HG02970 (cell line): ENCODE results near the gene USP43.
"Not testable (repeated sequence)": the region's sequence is repeated elsewhere in the genome, so short reads cannot be mapped to it uniquely, and the experiment has no call there.

ENCODE experiments used
- ATAC-seq: cut with Tn5 transposase; IDR thresholded peaks from one replicate; pipeline ENCODE4 v1.9.1; 2021; ENCODE audit warnings: mild to moderate bottlenecking, moderate library complexity, moderate number of reproducible peaks; ENCODE audit not compliant: unreplicated experiment, low FRiP score

USP43 gene, protein sequence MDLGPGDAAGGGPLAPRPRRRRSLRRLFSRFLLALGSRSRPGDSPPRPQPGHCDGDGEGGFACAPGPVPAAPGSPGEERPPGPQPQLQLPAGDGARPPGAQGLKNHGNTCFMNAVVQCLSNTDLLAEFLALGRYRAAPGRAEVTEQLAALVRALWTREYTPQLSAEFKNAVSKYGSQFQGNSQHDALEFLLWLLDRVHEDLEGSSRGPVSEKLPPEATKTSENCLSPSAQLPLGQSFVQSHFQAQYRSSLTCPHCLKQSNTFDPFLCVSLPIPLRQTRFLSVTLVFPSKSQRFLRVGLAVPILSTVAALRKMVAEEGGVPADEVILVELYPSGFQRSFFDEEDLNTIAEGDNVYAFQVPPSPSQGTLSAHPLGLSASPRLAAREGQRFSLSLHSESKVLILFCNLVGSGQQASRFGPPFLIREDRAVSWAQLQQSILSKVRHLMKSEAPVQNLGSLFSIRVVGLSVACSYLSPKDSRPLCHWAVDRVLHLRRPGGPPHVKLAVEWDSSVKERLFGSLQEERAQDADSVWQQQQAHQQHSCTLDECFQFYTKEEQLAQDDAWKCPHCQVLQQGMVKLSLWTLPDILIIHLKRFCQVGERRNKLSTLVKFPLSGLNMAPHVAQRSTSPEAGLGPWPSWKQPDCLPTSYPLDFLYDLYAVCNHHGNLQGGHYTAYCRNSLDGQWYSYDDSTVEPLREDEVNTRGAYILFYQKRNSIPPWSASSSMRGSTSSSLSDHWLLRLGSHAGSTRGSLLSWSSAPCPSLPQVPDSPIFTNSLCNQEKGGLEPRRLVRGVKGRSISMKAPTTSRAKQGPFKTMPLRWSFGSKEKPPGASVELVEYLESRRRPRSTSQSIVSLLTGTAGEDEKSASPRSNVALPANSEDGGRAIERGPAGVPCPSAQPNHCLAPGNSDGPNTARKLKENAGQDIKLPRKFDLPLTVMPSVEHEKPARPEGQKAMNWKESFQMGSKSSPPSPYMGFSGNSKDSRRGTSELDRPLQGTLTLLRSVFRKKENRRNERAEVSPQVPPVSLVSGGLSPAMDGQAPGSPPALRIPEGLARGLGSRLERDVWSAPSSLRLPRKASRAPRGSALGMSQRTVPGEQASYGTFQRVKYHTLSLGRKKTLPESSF

DNA sequence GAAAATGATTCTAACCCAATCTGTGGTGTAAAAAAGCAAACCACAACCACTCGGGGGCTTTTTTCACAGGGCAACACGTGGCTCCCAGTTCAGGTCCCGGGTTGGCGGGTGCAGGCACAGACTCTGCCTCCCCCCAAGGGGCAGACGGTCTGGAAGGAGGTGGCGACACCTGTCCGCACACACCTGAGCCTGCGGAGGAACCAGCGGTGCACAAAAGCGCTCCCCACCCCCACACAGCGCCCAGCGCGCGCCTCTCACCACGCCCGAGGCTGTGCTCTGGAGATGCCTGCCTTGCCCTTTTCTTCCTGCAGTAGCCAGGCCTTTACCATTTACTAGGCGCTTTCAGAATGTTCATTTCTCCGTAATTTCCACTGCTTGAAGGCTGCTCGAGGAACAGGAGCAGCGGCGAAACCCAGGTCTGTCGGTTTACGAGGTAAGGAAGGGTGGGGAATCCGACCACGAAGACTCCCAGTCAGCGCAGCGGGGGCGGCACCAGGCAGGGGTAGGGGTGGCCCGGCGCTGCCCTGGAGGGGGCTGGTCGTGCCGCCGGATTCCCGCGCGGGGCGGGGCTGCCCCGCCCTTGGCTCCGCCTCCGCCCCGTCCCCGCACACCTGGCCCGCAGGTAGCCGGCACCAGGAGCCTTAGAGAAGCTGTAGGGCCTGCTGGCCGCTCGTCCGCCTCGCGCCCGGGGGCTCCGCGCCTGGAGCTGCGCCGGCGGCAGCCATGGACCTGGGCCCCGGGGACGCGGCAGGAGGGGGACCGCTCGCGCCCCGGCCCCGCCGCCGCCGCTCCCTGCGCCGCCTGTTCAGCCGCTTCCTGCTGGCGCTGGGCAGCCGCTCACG is at the start of gene USP43:
Gene USP43 (plus strand): TSS at position 608 of the 842 bp plus-strand sequence. CDS start 116 bp downstream, at position 724.
- ATAC-seq, result no peak

DNA sequence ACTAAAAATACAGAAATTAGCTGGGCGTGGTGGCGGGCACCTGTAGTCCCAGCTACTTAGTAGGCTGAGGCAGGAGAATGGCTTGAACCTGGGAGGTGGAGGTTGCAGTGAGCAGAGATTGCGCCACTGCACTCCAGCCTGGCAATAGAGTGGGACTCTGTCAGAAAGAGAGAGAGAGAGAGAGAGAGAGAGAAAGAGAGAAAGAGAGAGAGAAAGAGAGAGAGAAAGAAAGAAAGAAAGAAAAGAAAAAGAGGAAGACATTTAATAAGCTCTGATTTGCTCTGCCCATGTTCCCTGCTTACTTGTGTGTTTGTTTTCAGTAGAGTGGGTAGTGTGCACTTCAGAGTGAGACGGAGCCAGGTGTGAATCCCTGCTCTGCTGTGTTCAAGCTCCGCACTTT is 47.7 kb upstream of the USP43 start:
- ATAC-seq, result not testable (repeated sequence)

DNA sequence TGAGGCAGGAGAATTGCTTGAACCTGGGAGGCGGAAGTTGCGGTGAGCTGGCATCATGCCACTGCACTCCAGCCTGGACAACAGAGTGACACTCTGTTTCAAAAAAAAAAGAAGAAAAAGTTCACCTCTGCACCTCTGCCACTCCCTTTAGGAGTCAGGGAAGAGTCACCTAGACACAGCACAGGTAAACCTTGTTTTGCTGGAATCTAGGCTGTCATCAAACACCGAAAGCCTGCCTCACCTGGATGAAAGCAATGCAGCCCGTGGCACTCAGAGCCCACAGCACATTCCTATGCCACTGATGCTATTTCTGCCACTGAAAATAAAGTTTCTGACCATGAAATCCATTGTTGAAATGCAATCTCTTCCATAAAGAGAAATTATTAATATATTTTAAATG is 46.7 kb upstream of the USP43 start:
- ATAC-seq, result no peak

DNA sequence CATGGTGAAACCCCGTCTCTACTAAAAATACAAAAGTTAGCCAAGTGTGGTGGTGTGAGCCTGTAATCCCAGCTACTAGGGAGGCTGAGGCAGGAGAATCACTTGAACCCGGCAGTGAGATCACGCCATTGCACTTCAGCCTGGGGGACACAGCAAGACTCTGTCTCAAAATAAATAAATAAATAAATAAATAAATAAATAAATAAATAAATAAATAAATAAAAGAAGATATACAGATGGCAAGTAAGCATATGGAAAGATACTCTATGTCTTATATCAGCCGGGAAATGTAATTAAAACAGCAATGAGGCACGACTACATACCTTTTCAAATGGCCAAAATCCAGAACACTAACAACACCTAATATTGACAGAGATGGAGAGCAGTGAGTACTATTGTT is 40.7 kb upstream of the USP43 start:
- not testable (repeated sequence) for ATAC-seq

DNA sequence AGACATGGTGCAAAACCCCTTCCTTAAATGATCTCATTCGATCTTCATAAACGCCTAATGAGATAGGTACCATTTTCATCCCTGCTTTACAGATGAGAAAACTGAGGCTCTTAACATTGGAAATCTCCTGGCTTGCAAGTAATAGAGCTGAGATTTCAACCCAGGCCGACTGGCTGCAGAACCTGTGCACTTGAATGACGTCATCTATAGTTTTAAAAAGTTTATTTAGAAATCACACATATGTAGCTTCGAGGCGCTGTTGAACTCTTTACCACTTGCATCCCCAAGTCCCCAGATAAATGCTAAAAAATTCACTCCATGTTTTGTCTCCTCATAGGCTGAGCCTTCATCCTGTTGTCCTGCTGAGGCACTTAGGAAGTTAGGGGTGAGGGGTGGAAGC is 38.9 kb upstream of the USP43 start:
- ATAC-seq, result no peak

DNA sequence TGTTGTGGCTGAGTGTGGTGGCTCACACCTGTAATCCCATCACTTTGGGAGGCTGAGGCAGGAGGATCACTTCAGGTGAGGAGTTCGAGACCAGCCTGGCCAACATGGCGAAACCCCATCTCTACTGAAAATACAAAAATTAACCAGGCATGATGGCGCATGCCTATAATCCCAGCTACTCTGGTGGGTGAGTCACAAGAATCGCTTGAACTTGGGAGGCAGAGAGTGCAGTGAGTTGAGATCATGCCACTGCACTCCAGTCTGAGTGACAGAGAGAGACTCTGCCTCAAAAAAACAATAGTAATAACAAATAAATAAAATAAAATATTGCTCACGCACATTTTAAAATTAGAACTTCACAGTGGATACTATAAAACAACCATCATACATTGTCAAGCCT is 38.3 kb upstream of the USP43 start:
- not testable (repeated sequence) for ATAC-seq

DNA sequence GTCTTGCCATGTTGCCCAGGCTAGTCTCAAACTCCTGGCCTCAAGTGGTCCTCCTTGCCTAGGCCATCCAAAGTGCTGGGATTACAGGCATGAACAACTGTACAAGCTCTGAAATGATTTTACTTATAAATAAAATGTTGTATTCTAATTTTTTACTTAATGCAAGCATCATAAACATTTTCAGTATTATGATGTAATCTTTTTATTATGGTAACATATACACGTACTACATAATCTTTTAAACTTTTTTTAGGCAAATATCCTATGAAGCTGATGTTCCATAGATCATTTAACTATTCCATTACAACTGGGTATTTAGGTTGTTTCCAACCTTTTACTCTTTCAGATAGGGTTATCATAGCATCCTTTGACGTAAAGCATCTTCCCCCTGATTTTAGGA is 33.8 kb upstream of the USP43 start:
- no peak for ATAC-seq

DNA sequence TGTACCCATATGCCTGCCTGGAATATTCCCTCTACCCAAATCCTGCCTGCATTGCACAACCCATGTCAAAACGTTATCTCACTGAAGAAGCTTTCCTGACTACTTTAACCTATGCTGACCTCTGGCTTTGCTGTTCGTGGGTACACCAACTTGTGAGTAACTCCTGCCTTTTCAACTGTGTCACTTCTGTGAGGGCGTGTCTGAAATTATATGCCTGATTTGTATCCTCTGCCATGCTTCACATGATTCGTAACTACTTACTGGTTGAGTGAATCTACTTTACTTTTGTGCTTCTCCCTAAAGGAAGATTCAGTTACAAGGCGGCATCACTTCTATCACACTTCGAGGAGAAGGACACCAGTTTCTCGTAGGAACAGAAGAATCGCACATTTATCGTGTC is 33.3 kb upstream of the USP43 start:
- no peak for ATAC-seq

DNA sequence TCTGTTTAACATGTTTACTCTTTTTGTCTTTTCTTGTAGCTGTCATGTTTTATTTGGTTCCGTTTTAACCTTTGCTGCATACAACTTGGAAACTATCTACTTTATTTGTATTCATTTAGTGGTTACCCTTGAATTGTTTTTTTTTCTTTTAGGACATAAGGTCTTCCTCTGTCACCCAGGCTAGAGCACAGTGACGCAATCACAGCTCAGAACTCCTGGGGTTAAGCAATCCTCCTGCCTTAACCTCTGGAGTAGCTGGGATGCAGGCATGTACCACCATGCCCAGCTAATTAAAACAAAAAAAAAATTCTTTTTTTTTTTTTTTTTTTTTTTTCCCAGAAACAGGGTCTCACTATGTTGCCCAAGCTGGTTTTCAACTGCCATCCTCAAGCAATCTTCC is 29.8 kb upstream of the USP43 start:
- ATAC-seq, result no peak

DNA sequence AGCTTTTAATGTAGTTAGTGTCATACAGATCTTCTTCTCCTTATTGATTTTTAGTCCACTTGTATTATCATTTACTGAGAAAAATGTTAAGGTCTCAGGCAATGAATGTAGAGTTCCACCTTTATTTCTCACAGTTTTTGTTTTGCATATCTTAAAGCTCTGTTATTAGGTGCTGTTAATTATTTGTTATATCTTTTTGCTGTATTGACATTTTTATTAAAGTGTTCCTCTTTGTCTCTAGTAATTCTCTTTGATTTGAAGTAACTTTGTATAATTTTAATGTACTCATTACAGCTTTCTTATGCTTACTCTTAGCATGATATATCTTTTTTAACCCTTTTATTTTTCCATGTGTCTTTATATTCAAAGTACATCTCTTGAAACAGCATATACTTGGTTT is 22.4 kb upstream of the USP43 start:
- ATAC-seq, result no peak

DNA sequence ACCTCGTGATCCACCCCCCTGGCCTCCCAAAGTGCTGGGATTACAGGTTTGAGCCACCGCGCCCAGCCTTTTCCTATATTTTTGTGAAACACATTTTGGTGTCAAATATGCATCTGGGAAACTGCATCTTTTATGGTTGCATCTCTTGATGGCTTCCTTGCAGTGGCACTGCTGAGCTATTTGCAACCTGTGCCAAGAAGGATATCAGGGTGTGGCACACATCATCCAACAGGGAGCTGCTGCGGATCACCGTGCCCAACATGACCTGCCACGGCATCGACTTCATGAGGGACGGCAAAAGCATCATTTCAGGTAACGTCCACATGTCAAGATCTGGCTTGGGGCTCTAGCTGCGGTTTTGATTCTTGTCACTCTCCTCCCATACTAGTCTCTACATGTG is 16.8 kb upstream of the USP43 start:
- ATAC-seq, result no peak

DNA sequence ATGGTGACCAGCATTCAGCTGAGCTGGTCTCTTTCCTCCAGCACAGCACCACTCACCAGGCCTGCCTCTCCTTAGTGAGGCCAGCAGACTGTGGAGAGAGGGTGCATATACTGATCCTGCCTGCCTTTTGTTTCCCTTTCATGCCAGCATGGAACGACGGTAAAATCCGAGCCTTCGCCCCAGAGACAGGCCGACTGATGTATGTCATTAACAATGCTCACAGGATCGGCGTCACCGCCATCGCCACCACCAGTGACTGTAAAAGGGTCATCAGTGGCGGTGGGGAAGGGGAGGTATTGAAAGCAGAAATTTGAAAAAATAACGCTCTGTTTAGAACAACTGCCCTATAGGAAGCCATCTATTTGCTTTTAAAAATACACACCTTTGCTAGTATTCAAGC is 12.6 kb upstream of the USP43 start:
- no peak for ATAC-seq

DNA sequence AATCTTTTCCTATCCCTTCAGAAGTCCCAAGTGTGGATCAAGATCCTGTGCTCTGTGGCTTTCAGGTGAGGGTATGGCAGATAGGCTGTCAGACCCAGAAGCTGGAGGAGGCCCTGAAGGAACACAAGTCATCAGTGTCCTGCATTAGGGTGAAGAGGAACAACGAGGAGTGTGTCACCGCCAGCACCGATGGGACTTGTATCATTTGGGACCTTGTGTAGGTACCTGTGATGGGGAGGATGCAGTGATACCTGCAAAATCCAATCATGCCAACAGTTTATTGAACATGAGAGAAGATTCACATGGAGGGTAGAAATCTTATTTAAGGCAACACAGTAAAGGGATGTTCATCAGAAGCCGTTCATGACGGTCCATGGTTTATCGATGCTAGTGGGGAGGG is 10.0 kb upstream of the USP43 start:
- no peak for ATAC-seq

DNA sequence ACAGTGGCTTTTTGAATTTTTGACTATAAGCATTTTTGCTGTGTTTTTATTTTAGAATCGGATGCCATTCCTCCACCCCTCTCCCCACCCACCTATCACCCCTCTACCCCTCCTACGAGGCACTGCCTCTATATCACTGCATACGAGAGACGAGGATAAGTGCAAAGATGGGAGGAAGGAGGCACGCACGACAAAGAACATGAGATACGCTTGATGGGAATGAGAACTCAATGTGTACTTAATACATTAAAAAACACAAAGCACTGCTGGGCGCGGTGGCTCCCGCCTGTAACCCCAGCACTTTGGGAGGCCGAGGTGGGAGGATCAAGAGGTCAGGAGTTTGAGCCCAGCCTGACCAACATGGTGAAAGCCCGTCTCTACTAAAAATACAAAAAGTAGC is 8.8 kb upstream of the USP43 start:
- no peak for ATAC-seq

DNA sequence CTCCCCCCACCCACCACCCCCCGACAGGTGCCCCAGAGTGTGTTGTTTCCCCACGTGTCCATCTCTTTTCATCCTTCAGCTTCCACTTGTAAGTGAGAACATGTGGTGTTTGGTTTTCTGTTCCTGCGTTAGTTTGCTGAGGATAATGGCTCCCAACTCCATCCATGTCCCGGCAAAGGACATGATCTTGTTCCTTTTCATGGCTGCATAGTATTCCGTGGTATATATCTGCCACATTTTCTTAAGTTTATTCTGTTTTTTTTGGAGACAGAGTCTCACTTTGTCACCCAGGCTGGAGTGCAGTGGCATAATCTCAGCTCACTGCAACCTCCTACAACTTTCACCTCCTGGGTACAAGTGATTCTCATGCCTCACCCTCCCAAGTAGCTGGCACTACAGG is 4.9 kb upstream of the USP43 start:
- ATAC-seq, result not testable (repeated sequence)

DNA sequence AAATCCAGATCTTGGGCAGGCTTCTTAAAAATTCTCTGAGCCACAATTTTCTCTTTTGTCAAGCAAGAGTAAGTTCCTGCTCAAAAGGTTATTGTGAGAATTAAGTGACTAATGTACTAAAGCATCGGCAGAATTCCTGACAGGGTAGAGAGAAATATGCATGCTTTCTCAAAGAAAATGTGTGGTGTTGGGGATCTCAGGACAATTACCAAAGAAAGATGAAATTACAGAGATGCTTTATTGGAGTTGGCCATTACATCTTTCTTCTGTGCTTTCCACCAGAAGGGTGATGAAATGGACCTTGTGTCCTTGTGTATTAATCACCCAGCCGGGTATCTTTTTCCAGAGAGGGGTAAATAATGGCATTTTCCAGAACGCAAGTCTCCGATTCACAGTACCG is 1.7 kb upstream of the USP43 start:
- ATAC-seq, result no peak

DNA sequence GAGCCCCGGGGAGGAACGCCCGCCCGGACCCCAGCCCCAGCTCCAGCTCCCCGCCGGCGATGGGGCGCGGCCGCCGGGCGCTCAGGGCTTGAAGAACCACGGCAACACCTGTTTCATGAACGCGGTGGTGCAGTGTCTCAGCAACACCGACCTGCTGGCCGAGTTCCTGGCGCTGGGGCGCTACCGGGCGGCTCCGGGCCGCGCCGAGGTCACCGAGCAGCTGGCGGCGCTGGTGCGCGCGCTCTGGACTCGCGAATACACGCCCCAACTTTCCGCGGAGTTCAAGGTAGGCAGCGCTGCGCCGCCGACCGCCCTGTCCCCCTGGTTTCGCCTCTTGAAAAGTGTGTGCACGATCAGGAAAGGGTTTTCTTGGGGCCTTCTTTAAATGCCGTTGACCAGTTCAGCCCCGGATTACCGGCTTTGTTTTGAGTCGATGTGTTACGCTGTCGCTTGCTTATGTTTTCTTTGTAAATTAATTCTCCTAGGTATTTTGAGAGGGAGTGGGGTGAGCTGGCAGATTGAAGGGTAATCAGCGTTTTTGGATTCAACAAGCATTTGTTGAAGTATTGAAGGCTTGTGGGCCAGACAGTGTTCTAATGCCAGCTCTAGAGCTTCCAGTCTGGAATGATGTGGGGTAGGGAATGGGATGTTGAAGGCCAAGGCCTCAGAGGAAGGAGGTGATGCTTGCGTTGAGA is 681 bp downstream of the USP43 start:
- ATAC-seq, result no peak

DNA sequence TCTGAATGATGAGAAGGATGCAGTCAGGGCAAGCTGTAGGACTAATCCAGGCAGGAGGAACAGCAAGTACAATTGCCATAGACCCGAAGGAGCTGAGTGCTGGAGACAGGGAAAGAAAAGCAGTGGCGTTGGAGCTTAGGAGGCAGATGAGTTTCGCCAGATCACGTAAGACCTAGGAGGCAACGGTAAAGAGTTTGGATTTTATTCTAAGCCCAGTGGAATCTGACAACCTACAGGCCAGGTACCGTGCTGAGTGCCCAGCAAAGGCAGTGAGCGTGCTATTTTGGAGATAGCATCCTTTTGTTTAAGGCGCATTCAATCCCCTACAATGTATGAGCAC is 1.2 kb downstream of the USP43 start:
- no peak for ATAC-seq

DNA sequence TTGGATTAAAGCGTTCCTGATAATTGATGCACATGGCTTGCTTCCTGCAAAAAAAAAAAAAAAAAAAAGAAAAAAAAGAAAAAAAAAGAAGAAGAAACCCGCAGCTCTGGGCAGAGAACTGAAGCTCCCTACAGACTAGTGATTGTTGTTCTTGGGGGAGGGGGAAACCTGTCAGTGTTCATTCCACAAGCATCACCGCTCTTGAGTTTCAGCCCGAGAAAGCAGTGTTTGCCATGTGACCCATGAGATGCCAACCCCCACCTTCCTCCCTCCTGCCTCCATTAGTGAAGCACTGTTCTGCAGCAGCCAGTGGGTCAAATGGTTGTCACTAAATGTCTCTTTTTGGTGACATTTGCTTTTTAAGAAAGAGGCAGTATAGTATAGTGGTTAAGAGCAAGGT is 1.7 kb downstream of the USP43 start:
- no peak for ATAC-seq
